Effector CD8-positive, alpha-beta T cell (primary cell): ENCODE measurements around the gene PPP1R2.
"Not testable (repeated sequence)": the region's sequence is repeated elsewhere in the genome, so short reads cannot be mapped to it uniquely, and the experiment has no call there.

ENCODE experiments used
- DNase-seq: peaks from one replicate; lab custom pipeline; 2025; lab: John Stamatoyannopoulos, UW
- total RNA-seq, 4 experiments: gene quantifications; one replicate each; lab custom pipeline; 2026; lab: John Stamatoyannopoulos, UW

The PPP1R2 gene
- total RNA-seq = 131 to 156 (median 144) reads per million in 4 experiments

DNA sequence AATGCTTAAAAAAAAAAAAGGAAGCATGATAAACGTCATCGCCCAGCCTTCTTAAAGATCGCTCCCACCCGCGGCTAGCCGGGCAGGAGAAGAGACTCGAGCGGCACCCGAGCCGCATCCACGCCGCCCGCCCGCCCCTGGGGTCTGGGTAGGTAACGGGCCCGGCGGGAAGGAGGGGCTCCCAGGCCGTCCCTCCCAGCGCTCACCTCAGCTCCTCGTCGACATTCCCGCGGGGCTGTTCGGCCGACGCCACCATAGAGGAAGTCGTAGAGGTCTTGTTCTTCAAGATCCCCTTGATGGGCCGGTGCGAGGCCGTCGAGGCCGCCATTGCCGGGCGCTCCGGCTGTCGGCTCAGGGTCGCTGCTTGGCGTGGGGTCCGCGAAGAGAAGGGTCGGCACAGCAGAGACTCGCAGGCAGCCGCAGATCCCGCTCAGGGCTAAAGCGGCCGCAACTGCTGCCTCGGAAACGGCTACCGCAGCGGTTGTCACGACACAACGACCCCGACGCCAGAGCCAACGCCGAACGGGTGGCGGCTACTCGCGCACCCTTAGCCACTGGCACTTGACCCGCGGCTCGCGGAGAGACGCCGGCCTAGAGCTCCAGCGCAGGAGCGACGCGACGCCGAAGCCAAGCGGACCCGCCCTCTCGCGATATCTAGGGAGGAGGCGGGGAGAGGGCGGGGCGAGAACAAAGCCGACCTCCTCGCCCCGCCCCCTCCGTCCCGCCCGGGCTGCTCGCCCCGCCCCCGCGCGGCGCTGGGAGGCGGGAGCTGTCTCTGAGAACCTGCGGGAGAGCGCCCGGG is at the start of gene PPP1R2:
TSS of gene PPP1R2 (minus strand) at position 628 of the 802 bp plus-strand sequence. CDS start at position 328, 300 bp downstream.
- DNase-seq = peak; percentile 90

GRCh38 chr3:195591852-195592251 is 48.7 kb upstream of the PPP1R2 start:
- DNase-seq = no peak

GRCh38 chr3:195591220-195591619 is 48.1 kb upstream of the PPP1R2 start:
- DNase-seq = no peak

DNA sequence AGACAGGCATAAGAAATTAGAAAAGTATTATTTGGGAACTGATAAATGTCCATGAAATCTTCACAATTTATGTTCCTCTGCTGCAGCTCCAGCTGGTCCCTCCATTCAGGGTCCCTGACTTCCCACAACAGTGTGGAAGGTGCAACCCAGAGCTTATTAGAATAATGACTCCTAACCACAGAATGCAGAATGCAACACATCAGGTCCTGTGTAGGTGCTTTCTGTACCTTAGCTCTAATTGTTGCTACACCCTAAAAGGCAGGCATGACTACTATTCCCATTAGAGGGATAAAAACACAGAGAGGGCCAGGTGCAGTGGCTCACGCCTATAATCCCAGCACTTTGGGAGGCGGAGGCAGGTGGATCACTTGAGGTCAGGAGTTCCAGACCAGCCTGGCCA is 47.3 kb upstream of the PPP1R2 start:
- not testable (repeated sequence) for DNase-seq

DNA sequence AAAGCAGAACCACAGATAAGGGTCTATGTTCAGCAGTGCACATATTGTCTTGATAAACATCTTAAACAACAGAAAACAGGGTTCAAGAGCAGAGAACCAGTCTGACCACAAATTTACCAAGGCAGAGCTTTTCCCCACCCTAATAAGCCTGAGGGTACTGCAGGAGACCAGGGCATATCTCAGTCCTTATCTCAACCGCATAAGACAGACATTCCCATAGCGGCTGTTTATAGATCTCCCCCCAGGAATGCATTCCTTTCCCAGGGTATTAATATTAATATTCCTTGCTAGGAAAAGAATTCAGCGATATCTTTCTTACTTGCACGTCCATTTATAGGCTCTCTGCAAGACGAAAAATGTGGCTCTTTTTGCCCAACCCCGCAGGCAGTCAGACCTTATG is 46.7 kb upstream of the PPP1R2 start:
- DNase-seq = not testable (repeated sequence)

DNA sequence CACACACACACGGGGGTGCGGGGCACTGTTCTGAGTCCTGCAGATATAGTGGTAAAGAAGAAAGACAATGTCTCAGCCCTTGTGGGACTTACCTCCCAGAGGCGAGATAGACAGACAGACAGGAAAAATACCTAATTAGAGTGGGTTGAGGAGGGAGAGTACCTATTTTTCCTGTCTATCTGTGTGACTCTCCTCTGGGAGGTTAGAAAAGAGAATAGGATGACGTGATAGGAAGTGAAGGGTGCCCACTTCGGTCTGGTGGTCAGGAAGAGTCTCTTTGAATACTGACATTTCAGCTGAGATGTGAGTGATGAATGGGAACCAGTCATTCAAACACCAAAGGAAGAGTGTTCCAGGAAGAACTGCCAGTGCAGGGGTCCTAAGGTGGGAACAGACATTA is 44.7 kb upstream of the PPP1R2 start:
- no peak for DNase-seq

DNA sequence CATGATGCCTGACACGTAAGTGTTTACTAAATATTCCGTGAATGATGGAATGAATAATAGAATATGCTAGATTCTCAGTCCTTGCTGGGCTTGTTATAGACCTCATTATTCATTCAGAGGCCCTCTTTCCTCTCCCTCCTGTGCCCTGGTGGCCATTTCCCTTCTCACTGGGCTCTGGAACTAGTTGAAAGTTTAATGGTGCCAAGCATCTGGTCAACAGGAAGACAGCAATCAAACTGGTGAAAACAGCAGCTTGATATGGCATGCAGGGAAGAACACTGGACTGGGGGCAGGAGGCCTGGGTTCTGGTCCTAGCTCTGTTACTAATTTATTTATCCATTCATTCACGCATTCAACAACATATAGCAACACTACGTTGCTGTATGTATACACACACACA is 44.3 kb upstream of the PPP1R2 start:
- DNase-seq = no peak

- no peak for DNase-seq
Observed at GRCh38 chr3:195584543-195584870, 41.4 kb upstream of the PPP1R2 start.

GRCh38 chr3:195583831-195584542 is 40.9 kb upstream of the PPP1R2 start, which contains the start of gene APOD:
Gene APOD (minus strand): TSS chr3:195583940. CDS start chr3:195579461, 4,479 bp downstream.
- DNase-seq = no peak

DNA sequence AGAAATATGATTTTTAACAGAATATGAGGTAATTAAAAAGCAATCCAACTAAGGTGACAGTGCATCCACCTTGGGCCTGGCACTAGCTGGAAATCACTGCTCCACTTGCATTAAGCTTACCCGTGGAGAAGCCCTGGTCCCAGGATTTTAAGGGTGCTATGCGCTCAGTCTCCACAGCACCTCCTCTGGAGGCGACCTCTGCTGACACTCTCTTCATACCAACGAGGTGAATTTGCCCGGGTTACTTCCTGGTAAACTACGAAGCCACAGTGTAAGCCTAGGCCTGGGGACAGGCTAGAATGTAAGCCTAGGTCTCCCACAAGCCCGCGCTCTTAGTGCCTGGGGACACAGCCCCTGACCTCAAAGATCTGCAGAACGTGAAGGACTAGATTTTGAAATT is 39.8 kb upstream of the PPP1R2 start:
- no peak for DNase-seq

DNA sequence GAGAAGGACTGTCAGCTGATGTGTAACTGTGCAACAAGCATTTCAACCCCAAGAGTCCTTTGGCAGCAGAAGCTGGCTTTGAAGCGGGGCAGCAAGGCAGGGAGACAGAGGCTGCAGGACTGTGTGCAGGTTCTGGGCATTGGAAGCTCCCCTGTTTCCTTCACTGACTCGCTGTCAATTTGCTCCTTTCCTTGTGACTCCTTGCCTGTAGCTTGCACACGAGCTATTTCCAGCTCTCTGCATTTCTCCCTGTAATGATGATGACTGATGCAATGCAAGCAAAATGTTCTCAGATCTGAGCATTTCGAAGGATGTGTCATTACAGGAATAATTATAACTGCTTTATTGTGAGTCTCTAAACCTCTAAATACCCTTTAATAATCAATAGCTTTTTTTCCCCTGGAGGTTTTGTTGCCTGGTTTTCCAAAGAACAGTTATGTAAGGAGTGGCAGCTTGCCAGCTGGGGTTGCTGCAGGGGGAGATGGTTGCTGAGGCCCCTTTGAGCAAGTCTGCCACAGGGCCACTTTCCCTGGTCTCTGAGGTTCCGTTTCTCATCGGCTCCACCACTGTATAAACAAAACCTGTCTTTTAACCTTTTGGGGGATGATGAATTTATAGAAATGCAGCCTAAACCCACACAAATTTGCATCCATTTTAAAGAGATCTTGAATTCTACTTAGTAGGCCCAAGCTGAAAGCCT is 37.8 kb upstream of the PPP1R2 start:
- no peak for DNase-seq

GRCh38 chr3:195579281-195579680 is 36.2 kb upstream of the PPP1R2 start:
- DNase-seq = no peak

GRCh38 chr3:195578565-195578964 is 35.4 kb upstream of the PPP1R2 start:
- no peak for DNase-seq

DNA sequence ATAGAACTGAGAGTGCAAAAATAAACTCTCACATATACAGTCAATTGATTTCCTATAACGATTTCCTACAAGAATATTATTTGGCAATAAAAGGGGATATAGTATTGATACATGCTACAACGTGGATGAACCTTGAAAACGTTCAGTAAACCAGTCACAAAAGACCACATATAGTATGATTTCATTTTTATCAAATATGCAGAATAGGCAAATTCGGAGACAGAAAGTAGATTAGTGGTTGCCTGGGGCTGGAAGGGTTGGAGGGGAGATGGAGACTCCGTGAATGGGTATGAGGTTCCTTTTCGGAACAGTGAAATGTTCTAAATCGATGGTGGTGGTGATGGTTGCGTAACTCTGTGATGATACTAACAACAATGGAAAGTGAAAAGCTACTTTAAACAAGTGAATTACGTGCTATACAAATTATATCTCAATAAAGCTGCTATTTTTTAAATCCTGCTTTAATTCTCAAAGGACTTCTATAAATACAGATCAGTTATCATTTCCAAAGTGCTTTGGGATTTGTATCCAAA is 34.6 kb upstream of the PPP1R2 start:
- DNase-seq = no peak

- no peak for DNase-seq
Observed at GRCh38 chr3:195574497-195575304, 31.6 kb upstream of the PPP1R2 start.

GRCh38 chr3:195573611-195574496 is 30.7 kb upstream of the PPP1R2 start:
- DNase-seq = no peak

DNA sequence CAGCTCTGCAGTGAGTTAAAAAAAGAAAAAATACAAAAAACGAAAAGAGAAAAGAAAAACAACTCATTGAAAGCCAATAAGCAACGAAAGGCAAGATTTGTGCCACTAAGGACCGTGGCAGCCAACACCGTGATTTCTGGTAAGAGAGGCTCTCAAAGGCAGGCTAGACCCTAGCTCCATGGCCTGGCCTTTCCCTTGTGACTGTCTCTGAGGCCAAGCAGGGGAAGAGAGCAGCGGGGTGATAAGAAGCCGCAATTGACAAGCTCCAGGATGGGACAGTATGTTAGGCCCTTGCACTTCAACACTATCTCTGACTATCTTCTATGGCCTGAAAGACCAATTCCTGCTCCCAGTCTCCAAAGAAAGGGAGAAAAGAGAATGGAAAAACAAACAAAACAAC is 28.2 kb upstream of the PPP1R2 start:
- no peak for DNase-seq

GRCh38 chr3:195570912-195571311 is 27.8 kb upstream of the PPP1R2 start:
- DNase-seq = no peak

DNA sequence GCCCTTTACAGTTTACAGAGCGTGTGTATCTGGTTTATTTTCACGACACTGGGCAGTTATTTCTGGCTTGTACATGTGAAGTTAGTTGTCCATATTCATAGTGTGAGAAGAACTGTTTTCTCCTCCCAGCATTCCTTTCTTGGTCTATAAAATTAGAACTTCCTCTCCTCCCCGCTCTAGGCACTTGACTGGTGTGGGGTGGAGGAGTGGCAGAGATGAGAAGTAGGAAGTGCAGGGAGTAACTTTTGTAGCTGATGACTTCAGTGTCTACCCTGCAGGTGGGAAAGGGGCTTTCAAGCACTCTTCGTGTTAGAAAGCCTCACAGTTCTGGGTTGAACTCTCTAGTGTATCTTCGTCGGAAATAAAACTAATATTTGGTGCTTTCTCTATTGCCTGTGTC is 27.2 kb upstream of the PPP1R2 start:
- DNase-seq = no peak

GRCh38 chr3:195568630-195569029 is 25.5 kb upstream of the PPP1R2 start:
- no peak for DNase-seq
